OCI-M2 (cell line): ENCODE data around the gene FUZ.
A peak's percentile ranks its signal among the peaks of the same experiment; 100 is the strongest.

Experiments
- DNase-seq: peaks from one replicate; lab custom pipeline; 2025; ENCODE audit not compliant: unreplicated experiment; lab: John Stamatoyannopoulos, UW

Gene FUZ

DNA sequence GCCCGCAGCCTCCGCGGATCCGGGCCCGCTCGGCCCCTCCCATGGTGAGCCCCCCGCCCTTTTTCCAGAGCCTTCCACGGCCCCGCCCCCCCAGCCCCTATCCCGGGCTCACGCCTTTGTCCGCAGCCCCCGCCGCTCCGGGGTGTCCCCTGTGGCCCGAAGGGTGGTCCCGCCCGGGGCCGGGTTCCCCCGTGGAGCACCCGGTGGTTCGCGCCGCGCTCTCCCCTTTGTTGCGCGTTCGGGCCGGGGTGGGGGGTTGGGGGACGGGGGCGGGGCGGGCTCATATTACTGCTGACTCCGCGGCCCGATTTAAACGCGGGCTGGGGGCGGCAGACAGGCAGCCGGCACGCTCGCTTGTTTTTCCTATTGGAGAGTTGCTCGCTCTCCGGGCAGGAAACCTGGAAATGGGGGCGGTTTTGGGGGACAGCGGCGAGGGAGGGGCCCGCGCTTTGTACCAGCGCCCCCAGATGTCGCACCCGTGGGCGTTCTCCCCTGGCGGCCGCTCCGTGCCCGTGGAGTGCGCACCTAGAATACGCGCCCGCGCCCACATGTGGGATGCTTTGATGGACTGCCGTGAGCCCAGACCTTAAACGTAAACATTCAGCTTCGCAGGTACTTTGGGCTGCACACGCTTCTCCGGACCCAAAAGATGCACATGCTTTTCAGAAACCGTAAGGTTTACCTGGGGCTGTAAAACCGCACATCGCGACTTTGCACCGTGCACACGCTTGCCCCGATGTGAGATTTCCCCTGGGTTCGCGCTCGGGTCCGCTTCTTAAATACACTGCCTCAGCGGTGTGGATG, 38.6 kb upstream of the FUZ start:
- DNase-seq = no peak

DNA sequence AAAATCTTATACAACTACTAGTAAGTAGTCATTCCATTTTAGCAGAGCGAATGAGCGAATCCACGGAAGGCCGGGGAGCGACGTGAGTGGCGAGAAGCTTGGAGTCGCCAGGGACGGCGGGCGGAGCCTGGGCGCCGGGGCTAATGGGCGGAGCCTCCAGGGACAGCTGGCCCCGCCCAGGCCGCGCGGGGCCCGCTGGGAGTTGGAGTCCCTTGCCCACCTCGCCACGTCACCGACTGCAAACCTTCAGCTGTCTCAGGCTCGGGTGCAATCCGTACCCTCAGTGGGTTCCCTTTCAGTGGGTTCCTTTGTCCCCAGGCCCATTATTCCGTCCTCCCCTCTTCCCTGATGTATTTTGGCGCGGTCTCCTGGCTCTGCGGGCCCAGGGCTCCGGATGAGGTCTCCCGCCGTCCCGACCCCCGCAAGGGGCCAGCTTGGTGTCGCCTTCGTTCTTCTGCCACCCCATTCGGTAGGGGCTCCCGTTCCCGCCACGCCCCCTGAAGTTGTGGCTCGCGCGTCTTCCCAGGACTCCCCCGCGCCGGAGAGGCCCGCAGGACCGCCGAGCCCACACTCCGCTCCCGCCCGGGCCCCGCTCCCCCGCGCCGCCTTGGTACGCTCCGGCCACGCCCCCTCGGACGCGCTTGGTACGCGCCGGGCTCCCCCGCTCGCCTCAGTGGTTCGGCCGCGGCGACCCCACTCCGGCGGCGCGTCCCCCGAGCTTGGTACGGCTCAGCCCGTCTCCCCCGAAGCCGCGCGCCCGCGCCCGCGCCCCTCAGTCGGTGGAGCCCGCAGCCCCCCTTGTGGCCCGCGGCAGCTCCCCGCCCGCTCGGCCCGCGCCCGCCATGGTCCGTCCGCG, 37.6 kb upstream of the FUZ start, which contains the start of gene PTOV1:
Gene PTOV1 (plus strand): TSS at position 673 of the 856 bp plus-strand sequence.
- DNase-seq = peak; percentile 88

DNA sequence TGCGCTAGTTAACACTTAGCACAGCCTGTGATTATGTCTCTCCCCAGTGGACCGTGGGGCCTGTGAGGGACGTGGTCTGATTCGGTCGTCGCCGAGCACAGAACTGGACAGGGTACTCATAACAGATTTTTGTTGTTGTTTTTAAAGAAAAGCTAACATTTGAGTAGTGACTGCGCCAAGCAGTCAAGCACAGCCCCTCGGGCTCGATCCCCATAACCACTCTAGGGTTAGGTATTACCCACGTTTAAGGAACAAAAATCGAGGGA, 37.1 kb upstream of the FUZ start:
- no peak for DNase-seq

GRCh38 chr19:49849433-49850220, 36.5 kb upstream of the FUZ start:
- DNase-seq = no peak

GRCh38 chr19:49848938-49849337, 35.8 kb upstream of the FUZ start:
- no peak for DNase-seq

DNA sequence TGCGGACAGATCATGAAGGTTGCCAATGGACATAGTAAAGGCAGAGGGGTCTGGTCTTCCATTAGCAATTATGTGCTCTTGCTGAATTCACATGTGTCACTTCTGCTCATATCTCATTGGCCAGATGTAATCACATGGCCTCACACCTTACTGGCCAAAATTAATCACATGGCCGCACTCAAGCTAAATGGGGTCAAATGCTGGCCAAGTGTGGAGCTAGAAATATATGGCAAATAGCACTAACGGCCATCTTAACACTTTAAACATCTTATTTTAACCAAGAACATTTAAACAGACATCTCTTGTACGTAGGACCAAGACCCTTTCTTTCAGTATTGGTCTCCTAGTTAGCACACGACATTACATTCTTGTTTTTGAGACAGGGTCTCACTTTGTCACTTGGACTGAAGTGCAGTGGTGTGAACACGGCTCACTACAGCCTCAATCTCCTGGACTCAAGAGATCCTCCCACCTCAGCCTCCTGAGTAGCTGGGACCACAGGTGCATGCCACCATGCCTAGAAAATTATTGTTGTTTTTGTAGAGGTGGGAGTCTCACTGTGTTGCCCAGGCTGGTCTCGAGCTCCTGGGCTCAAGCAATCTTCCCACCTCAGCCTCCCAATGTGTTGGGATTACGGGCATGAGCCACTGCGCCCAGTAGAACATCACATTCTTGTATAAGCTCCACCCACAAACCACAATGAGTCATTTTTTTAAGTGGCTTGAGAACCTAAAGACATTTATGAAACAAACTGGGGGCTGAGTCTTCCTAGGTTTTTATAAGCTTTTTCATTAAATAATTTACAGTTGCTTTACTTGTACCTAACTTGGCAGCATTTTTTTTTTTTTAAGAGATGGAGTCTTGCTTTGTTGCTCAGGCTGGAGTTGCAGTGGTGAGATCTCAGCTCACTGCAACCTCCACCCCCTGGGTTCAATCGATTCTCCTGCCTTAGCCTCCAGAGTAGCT, 34.9 kb upstream of the FUZ start:
- DNase-seq = no peak

DNA sequence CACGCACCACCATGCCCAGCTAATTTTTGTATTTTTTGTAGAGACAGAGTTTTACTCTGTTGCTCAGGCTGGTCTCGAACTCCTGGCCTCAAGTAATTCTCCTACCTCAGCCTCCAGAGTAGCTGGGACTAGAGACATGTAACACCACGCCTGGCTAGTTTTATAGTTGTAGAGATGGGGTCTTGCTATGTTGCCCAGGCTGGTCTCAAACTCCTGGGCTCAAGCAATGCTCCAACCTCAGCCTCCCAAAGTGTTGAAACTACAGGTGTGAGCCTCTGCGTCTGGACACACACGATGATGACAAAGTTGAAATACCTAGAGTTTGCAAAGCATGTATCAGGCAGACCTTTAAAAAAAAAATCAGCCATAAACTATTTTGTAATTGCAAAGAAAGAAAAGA, 33.3 kb upstream of the FUZ start:
- DNase-seq = no peak

DNA sequence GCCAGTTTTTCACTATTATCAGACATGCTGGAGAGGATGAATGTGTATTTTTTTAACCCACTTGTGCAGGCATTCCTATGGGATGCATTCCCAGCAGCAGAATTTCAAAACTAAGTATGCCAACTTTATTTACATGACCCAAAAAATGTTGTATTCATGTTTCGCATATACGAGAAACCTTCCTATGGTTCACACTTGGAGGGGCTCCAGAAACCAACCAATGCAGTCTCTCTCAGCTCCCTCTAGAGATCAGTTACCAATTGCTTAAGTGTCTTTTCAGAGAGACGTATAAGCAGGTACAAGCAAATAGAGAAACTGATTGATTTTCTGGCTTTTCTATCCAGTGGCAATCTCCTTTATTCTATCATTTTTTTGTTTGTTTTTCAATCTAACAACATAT, 32.3 kb upstream of the FUZ start:
- no peak for DNase-seq

GRCh38 chr19:49844138-49845095, 31.3 kb upstream of the FUZ start:
- DNase-seq = no peak

DNA sequence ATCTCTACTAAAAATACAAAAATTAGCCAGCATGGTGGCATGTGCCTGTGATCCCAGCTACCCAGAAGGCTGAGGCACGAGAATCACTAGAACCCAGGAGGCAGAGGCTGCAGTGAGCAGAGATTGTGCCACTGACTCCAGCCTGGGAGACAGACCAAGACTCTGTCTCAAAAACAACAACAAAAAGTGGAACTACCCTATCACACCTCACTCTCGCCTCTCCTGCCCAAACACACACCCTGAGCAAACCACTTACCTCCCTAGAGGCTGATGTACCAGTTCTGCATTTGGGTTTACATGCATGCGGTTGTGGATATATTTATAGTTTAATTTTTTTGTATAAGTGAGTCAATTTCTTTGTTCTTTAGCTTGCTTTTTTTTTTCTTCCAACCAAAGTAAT, 30.2 kb upstream of the FUZ start:
- DNase-seq = no peak

DNA sequence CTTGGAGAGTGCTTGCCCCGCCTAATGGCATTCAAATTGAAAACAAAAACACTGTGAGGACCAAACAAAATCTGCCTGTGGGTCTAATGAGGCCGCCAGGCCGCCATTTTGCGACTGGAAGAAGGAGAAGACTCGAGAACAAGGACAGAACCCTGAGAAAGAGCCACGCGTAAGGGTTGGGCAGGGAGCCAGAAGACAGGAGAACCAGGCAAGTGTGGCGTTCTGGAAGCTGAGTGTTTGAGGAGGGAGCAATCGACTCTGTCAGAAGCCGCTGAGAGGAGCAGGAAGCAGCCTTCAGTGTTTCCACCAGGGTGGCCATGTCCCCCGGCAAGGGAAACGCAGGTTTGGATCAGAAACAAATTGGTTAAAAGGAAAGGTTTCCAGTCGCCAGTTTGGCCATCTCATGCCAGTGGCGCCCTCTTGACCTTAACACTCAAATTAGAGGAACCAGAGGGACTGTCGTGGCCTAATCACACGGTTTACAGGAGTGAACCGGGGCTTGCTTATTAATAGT, 27.7 kb upstream of the FUZ start:
- DNase-seq = no peak

GRCh38 chr19:49840321-49840720, 27.2 kb upstream of the FUZ start:
- DNase-seq = no peak

GRCh38 chr19:49839713-49840112, 26.6 kb upstream of the FUZ start:
- DNase-seq = no peak

DNA sequence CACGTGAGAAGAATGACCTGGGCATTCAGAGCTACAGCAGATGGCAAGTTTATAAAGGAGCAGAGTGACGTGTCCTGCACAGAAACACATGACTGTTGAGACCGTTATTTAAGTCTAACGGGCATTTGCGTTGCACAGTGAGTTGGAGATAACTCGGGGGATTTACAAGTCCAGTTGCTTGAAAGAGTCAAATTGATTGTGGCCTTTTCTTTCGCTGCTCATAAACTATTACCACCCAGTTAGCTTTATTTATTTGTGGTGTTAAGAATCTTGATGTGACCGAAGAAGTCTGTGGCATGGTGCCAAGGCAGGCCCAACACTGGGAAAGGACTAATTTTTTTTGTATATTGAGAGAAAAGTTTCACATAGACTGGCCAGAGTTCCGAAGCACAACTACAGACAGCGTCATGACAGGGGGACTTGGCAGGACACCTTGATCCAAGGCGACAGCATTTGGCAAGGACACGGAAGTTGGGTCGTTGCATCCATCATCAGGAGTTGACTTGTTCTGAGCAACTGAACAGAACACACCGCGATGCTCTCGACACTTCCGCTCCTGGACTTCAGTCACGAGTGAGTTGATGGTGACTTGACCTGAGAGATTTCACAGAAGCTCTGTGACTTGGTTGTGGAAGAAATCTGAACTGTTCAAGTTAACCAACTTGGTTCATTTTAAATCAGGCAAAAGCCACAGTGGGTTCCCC, 25.9 kb upstream of the FUZ start:
- no peak for DNase-seq

GRCh38 chr19:49837425-49837824, 24.3 kb upstream of the FUZ start:
- no peak for DNase-seq

DNA sequence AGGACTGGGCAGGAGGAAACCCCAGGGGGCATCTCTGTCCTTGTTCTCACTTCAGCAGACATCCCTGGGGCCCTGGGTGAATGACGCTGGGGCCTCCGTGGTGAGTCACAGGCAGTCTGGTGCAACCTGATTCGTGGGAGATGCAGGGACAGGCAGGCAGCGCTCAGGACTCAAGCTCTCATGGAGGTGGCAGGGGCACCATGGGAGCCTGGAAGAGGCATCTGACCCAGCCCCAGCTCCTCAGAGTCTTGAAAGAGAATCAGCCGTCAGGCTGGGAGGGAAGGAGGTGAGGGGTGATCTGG, 23.9 kb upstream of the FUZ start:
- DNase-seq = no peak

- DNase-seq = no peak
Observed at GRCh38 chr19:49836176-49837008, 23.3 kb upstream of the FUZ start.

GRCh38 chr19:49835562-49835961, 22.5 kb upstream of the FUZ start:
- DNase-seq = no peak
